Left renal cortex interstitium (tissue), 4 donors: ENCODE data around the gene RAB24. TPM values are rescaled to one million over a fixed set of nuclear protein-coding genes. Genes with fewer than 3 reads are reported as not detected.

Source experiments
- DNase-seq, 4 donors: peaks; one replicate each; pipeline ENCODE4 v3.0.0-alpha.2; 2013; ENCODE audit warnings: low read depth in 4 of 4, low spot score in 2 of 4, missing footprints in 1 of 4
- polyA plus RNA-seq, 4 donors: library from polyadenylated mRNA; unstranded; fragments of 120-200 nt; gene quantifications; one replicate each; pipeline ENCODE4 v1.2.1, GENCODE V29; 2013; ENCODE audit not compliant: insufficient read length in 4 of 4

Gene RAB24
- polyA plus RNA-seq, 4 donors, result 27.6 to 42.0 (median 32.8) TPM

DNA sequence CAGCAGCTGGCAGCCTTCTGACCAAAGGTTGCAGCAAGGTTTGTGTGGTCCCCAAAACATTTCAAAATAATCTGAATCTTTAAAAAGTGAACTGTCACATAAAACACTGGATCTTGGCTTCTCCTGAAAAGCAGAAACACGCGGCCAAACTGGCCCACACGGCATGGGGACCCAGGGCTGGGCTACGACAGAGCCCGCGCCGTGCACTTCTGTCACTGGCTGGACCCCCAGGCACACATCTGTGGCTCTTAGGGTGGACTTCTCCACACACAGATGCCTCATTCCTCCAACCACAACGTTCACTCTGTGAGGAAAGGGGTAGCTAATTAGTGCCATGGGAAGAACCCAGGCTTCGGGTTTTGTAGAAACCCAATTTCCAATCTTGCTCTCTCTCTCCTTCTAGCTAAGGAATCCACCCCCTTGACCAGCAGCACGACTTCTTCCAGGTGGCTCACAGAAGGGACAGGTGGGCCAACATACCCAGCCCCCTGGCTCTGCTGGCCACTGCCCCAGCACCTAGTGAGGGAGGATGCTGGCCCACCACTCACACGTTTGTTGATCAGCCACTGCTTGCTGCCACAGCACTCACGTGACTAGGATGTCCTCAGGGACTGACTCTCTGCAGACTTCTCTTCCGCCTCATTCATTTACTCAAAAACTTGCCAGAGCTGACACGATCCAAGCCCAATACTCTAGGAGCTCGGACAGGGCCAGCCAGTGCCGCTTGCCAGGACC, 30.1 kb upstream of the RAB24 start:
- DNase-seq, result no peak

DNA sequence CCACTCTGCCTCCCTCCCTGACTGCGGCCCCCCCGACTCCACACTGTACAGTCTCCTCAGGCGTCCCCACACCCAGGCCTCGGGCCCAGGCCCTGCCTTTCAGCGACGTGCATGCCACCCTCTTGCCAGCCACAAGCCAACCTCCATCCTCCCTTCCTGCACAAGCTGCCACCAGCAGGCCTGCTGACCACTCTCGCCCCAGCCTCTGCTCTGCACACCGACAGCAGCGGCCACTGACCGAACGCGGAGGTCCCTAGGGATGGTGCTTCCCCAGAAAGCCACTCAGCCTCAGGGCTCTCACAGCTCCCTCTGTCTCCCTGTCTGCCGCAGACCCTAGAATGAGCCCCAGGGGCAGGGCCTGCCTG, 29.4 kb upstream of the RAB24 start:
- no peak for DNase-seq

DNA sequence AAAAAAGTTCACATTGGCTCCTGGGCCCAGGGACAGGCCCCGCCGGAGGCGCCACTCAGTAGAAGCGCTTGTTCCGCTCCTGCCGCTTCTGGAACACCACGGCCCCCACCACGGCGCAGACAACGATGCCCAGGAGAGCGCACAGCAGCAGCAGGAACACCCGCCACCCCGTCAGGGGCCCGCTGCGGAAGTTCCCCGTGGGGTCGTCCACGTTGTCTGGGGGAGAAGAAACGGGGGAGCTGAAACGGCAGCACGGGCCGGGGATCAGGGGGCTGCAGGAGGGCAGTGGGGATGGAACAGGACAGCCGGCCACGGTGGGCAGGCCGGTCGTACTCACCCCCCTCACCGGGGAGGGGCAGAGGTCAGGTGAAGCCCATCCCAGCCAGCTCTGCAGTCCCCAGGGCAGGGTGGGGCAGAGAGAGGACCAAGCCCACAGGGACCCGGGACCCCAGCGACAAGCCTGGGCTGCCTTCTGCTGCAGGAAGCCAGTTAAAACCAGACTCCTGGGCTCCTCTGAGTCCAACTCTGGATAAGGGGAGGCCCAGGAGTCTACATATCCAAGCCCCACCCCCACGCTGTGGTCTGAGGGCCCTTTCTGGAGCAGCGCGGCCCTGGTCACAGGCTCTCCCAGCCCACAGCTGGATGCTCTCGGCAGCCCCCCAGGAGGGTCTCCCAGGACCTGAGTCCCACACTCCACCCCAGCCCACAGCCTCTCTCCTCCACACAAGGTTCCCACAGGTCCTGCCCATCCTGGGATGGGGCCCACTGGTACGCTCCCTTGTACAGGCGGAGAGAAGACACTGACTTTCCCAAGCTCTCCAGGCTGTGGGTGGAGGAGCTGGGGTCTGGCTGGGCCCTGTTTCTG, 28.7 kb upstream of the RAB24 start:
- no peak for DNase-seq

DNA sequence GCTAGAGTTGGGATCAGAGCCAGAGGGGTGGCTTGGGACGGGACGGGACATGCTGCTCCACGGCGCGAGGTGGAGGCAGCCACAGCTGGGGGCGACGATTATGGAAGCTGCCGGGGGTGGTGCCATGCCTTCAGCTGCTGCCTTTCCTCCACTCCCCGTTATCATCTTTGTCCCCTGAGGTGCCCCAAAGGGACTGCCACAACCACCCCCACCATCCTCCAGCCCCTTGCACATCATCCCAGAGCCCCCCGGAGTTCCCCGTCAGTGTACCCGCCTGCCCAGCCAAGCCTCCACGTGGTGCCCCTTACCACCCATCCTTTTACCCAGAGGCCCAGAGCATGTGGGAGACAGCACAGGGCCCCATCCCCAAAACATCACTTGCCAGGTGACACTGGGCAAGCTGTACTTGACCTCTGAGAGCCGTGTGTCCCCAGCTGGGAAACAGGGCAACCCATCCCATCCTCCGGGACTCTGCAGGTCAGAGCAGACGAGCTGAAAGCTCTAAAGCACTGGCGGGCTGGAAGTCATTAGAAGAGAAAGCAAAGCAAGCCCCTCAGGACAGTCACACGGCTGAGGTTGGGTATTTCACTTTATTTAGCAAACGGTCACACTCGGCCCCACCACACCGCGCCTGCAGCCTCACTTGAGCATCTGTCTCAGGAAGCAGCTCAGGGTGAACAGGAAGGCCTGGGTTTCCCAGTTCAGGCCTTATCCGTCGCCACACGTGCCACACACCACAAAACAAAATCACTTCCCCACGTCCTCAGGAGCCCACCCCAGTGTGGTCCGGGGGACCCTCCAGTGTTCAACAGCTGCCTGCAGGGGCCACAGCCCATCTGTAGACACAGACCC, 27.7 kb upstream of the RAB24 start:
- DNase-seq, result no peak

DNA sequence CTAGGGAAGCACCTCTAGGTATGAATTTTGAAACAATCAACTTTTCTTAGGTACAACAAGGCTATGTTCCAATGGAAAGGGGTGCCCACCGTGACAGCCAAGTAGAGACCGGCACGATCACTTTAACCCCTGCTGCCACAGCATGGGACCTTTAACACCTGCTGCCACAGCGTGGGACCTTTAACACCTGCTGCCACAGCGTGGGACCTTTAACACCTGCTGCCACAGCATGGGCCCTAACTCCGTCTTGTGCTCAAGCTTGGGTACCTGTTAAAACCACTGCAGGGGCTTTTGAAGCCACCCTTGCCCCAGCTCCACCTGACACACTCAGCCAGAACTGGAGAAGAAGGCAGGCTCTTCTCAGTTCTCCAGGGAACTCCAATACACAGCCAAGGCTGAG, 26.4 kb upstream of the RAB24 start:
- DNase-seq, result no peak

DNA sequence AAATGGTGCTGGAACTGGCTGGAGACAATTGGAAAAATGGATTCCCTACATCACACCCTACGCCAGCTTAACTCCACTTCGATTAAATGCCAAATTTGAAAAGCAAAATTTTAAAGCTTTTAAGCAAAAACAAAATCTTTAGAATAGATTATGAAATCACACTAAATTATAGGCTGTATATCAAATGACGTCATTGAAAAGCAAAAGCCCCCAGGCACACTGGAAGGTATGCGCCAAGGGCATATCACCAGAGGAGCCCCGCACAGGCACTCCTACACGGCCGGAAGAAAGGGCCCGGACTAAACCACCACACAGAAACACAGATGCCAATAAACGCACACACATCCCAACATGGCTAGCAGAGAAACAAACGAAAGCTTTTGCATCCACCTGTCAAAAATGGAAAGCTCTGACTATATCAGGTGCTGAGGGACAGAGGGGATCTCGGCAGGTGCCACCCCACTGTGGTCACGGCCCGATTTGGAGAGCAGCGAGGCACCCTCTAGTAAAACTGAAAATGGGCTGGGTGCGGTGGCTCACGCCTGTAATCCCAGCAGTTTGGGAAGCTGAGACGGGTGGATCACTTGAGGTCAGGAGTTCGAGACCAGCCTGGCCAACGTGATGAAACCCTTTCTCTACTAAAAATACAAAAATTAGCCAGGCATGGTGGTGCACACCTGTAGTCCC, 25.2 kb upstream of the RAB24 start:
- no peak for DNase-seq

DNA sequence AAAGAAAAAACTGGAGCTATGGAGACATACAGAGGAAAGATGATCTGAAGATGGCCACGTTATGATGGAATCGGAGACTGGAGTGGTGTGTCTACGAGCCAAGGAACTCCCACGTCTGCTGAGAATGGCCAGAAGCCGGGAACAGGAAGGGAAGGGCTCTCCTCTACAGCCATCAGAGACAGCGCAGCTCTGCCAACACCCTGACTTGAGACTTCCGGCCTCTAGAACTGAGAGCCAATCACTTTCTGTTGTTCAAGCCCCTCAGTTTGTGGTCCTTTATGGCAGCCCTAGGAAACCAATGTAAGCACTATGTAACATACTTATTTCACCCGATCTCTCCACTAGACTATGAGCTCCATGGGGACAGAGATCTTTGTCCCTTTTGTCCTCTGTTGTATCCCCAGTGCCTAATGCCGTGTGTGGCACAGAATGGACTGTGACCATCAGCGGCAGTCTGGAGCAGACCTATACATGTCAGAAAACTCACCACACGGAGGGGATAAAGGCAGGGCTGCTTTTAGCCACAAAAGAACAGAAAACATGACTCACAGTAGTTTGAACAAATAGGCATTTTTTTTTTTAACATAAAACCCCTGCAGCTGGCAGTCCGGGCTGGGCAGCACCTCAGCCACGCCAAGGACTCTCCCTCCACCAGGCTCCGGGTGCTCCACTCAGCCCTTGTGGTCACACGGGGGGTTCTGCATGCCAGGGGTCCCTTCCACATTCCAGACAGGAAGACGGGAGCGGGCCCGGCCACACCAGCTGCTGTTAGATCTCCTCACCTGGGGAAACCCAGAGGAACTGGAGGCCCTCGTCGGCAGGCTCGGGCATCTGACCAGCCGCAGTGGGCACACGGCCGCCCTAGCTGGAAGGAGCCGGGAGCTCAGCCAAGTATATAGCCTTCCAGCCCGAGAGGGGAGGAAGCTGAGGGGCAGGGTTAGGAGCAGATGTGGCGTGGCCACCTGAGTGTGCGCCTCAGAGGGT, 24.3 kb upstream of the RAB24 start:
- no peak for DNase-seq

DNA sequence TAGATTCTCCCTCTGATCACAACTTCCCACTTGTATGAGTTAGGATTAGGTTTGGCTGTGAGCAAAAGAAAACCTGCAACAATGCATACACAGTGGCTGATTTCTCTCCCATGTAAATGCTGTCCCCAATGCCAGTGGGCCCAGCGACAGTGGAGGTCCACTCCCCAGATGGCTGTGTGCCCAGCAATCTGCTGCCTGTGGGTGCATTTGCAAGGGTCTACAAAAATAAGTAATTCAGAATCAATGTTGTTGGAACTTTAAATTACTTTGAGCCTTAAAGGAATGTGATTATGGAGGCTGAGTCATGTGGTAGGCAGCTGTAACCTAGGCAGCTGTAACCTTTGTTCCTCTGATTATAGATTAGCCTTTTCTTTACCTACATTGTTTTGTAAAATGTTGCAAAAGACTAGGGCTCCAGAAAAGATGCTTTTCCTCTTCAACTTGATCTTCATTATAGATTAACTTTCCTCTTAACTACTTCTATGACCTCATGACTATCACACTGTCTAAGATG, 22.4 kb upstream of the RAB24 start:
- DNase-seq, result no peak

DNA sequence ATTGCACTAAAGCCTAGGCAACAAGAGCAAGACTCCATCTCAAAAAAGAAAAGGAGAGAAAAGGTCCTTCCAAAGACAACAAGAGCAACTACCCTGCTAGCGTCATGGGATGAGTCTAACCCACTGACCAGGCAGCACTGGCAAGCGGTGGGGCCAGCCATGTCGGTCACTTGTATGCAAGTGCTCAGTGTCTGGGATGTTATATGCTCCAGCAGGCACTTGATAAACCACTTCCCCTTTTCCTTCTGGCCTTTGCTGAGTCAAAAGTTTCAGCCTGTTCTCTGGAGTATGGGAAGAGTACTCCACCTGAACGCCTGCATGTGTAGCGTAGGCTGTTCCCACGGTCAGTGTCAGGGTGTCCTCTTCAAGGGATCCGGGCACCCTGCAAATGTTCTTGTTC, 17.4 kb upstream of the RAB24 start:
- DNase-seq, result no peak

DNA sequence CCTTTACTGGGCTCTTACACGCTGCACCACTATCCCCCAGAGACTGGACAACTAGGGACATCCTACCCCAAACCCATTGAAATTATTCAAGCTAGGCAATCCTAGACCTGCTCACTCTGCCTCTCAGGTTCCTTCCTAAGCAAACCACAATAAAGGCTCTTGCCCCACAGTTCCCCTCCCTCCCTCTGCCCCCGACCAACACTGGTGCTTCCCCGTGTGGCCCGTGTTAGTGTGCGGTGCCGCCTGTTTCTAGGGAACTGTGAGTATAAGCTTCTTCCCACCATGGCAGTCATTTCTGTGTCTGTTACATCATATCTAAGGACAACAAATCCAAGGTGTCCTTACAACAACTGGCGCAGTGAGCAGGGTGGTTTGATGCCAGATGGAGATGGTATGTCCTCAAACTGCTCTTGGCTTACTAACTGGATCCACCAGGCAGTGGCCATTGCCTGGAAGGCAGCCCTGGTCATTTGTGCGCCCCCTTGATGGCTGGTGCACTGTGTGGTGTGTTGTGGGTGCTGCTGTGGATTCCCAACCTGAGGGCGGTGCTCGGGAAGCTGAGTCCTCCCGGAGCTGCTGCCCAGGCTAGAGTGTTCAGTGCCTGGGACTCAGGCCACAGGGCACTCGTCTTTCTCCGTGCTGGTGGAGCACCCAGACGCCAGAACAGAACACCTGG, 16.5 kb upstream of the RAB24 start:
- no peak for DNase-seq

DNA sequence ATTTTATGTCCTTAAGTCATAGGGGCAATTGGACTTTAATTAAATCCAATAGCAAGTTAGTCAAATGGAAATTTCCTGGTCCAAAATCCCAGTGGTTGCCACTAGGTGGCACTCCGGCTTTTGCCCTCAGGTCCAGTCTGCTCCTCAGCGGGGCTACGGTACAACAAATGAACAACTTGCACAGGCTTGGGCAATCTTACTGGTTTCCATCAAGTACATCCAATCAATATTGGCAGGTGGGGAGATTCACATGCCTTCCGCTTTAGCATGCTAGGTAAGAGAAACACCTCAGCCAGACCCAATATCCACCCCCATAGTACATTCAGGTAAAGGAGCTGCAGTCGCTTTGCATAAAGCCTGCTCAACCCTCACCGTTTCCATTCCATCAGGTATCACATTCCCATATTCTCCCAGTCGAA, 14.4 kb upstream of the RAB24 start:
- peak in 1 of 4 donors; percentile 65 for DNase-seq

DNA sequence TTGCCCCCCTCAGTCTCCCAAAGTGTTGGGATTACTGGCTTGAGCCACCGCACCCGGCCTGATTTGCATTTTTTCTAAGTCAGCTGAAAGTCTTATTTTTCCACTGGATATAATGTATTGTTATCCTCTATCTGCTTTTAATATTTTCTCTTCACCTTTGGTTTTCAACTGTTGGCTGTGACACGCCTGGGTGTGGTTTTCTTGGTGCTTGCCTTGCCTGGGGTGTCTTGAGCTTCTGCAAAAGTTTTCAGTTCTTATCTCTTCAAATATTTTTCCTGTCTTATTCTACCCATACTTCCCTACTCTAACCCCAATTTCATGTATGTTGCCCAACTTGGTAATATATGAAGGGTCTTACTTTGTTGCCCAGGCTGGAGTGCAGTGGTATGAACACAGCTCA, 12.5 kb upstream of the RAB24 start:
- no peak for DNase-seq

DNA sequence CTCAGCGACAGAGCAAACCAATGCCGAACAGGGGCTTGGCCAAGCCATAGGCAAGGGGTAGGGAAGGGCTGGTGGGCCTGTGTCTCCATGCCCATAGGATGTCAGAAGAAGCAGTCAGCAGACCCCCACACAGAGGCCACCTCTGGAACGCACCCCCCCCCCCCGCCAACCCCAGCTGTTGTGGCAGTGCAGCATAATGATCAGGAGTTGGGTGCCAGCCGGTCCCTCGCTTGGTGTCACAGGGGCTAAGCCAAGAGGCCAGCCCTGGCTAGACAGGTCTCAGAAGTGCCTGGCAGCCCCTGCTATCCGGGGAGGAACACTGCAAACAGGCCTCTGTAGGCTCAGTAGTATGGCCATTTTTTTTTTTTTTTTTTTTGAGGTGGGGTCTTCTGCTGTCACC, 11.9 kb upstream of the RAB24 start:
- DNase-seq, result no peak

DNA sequence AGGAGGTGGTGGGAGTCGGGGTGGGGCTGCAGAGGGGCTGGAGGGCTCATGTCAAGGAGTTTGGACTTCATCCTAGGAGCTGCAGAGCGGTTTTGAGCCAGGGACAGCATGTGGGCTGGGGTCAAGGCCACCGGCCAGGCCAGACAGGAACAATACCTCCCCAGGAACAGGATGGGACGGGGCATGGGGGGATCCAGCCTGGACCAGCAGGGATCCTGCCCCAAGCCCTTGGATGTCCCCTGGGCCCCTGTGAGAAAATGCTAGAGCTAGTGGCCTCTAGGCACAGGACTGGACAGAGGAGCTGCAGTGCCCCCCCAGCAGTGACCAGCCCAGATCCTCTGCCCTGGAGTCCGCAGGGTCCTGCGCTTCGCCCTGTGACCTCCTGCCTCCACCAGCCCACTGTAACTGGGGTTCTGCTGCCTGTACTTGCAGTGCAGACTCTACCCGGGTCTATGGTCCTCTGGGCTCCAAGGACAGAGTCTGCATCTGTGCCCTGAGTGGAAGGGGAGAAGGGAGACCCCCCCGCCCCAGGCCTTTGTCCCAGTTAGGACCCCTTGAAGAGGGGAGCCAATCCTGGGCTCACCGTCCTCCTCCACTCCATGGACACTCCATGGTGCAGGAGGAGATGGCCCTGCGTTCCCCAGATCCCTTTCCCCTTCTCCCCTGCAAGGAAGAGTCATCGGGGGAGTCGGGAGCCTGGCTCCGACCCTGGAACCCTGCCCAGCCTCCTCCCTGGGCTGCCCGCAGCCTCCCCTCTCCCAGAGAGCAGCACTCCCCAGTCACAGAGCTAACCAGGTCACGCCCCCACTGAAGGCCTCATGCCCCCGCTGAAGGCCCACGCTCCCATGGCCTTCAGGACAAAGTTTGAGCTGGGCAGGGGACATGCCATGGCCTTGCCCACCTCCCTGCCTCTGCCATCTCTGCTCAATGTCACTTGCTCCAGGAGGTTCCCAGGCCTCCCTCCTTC, 11.1 kb upstream of the RAB24 start:
- no peak for DNase-seq

DNA sequence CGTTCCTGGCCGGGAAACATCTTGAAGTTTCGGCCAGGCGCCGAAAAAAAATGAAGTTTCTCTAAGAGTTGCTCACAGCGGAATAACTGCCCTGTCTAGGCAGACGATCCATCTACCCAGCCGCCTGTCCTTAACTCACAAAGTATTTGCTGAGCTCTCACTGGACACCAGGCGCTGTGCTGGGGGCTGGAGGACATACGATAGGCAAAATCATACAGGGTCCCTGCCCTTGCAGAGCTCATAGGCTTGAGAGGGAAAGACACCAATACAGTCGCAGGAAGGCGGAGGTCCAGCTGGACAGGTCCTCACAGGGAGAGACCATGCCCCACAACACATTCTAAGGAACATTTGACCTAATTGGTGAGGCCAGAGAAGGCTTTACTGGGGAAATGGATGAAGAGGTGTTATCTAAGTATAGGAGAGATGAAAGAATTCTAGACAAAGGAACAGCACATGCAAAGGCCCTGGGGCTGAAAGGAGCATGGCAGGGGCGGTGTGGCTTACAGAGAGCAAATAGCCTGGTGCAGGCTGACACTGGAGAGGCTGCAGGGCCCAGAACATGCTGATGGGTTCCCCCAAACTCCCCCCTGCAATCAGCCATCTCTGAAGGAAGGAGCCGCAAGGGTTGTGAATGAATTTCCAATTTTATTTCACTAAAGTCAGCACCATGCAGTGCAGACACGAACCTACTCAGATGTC, 10.2 kb upstream of the RAB24 start:
- DNase-seq, result no peak

DNA sequence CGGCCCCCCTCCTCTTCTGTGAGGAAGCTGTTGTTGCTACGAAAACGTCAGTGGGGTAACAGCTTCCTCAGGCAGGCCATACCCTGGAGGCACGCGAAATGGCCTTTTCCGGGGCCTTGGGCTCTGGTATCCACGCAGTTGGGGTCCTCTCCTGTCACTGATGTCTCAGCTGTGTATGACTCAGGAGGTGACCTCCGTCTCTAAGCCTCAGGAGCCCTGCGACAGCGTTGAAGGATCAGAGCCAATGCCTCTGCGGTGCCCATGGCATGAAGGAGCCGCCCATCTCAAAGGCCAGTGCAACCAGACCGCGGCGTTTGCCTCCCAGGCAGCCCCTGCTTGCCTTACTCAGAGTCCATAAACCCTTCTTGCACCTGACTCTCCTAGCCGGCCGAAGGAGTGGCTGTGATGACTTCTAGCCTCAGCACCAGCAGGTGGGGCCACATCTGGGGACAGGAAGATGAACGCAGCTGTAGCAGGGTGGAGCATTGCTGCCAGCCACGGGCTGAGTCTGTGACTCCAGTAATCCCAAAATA, 9.2 kb upstream of the RAB24 start:
- DNase-seq, result no peak
